ENCODE results near the gene MGP. TPM values are rescaled to one million over a fixed set of nuclear protein-coding genes. Genes with fewer than 3 reads are reported as not detected.

Gene MGP
- total and polyA plus RNA-seq, 2 of the 8 experiments (the other 6 are each of a cell fraction or from before 2014, with no cell fraction given), result not detected

DNA sequence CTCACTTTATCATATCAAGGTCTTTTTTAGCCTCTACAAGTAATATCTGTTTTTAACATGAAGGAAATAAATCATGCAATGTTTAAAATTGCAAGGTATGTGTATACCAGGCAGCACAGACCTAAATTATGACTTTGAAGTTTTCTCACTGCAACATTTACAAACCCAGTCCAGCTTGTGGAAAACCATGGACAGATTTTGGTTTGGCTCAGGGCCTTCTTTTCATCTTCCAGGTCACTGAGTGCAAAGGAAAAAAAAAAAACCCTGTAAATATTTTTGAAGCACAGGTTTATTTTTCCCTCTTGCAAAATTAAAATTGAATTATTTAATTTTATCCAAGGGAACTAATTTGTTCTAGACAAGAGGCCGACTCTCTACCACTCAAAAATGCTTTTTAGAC is 13.8 kb downstream of the MGP start (continued):
- TF ChIP-seq, protein P1, sequence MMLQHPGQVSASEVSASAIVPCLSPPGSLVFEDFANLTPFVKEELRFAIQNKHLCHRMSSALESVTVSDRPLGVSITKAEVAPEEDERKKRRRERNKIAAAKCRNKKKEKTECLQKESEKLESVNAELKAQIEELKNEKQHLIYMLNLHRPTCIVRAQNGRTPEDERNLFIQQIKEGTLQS (IDR thresholded peaks at IDR 0.05; ENCODE audit: insufficient read depth, low read depth, low read length), result no peak
- TF ChIP-seq ASH2L (IDR thresholded peaks at IDR 0.05; ENCODE audit: low read length), result no peak

Measured in H1 (cell line).